Lower leg skin (tissue), 4 donors: ENCODE measurements around the gene SCYL1. TPM values are rescaled to one million over a fixed set of nuclear protein-coding genes. Genes with fewer than 3 reads are reported as not detected.
"Not testable (repeated sequence)": the region's sequence is repeated elsewhere in the genome, so short reads cannot be mapped to it uniquely, and the experiment has no call there.

Experiments
- DNase-seq, 2 donors: peaks; one replicate each; pipeline ENCODE4 v3.0.0-alpha.2; 2019; ENCODE audit warnings: low spot score in 2 of 2
- H3K4me3 ChIP-seq: fragments of 200-600 bp; sonication (generic); 2 replicates; pipeline ENCODE4 v1.5.1; 2017; ENCODE audit warnings: mild to moderate bottlenecking, low read depth; ENCODE audit not compliant: poor library complexity, severe bottlenecking
- CTCF ChIP-seq, 3 donors: fragments of 450-650 bp; IDR thresholded peaks; one replicate each; pipeline ENCODE4 v1.5.1; 2016; ENCODE audit warnings: antibody characterized with exemption in 3 of 3, mild to moderate bottlenecking in 3 of 3, moderate library complexity in 2 of 3
- POLR2A ChIP-seq, 2 donors: fragments of 450-650 bp; IDR thresholded peaks; one replicate each; pipeline ENCODE4 v1.6.1; 2016 to 2017; ENCODE audit warnings: antibody characterized with exemption in 2 of 2, mild to moderate bottlenecking in 1 of 2, moderate library complexity in 1 of 2
- WGBS, 2 donors: methylation state at CpG; one replicate each; pipeline ENCODE4 v1.1.5; 2018; 5-methylcytosine and 5-hydroxymethylcytosine counted together
- intact Hi-C: fragments of 100-400 bp; cut with DNase I; formaldehyde crosslinking; loops from one replicate; pipeline ENCODE4 v1.15.0; 2023; ENCODE audit warnings: low total_unique reads
- total RNA-seq, 4 donors: library from RNA; depleted of rRNA; stranded (reverse); fragments of >200 nt; gene quantifications; one replicate each; pipeline ENCODE4 v1.1.0, GENCODE V29; 2016

Gene SCYL1
- total RNA-seq, 4 donors from 2014 or later, result 73.1 to 103 (median 89.5) TPM

- H3K4me3 ChIP-seq, result peak overlapping the region; percentile 90
- no peak for DNase-seq
- no peak for TF ChIP-seq POLR2A (IDR thresholded peaks at IDR 0.05)
- no peak for TF ChIP-seq CTCF (IDR thresholded peaks at IDR 0.05)
- intact Hi-C loops, result no loop called here
- WGBS, 2 donors, result 0 to 1% methylated on average over 3 of the region's 3 CpGs
Observed at GRCh38 chr11:65503949-65504673, 20.8 kb upstream of the SCYL1 start.

- TF ChIP-seq CTCF (IDR thresholded peaks at IDR 0.05) (no peak), POLR2A (IDR thresholded peaks at IDR 0.05) (no peak)
- intact Hi-C loops, result loop anchor here (5.0 kb wide), 1 partner anchor 88 kb away; no protein-coding TSS in a partner anchor
Observed at GRCh38 chr11:65504674-65505465, 20.0 kb upstream of the SCYL1 start.

GRCh38 chr11:65505466-65506289 is 19.2 kb upstream of the SCYL1 start:
- DNase-seq, result no peak

More at GRCh38 chr11:65504674-65505465, 20.0 kb upstream of the SCYL1 start:
- DNase-seq, result no peak
- WGBS, 2 donors, result 3 to 9% methylated on average over 8 of the region's 8 CpGs
- peak overlapping the region; percentile 16 for H3K4me3 ChIP-seq

GRCh38 chr11:65506290-65506771 is 18.6 kb upstream of the SCYL1 start:
- intact Hi-C loops, result loop anchor here (5.0 kb wide), 1 partner anchor 89 kb away; no protein-coding TSS in a partner anchor
- TF ChIP-seq CTCF (IDR thresholded peaks at IDR 0.05) (no peak), POLR2A (IDR thresholded peaks at IDR 0.05) (no peak)
- H3K4me3 ChIP-seq, result no peak overlapping the region
- no peak for DNase-seq
- WGBS, 2 donors, result 28 to 37% methylated on average over 4 of the region's 4 CpGs

More at GRCh38 chr11:65505466-65506289, 19.2 kb upstream of the SCYL1 start:
- 15 to 17% methylated on average over 12 of the region's 12 CpGs for WGBS, 2 donors
- H3K4me3 ChIP-seq, result no peak overlapping the region
- intact Hi-C loops, result loop anchor here (5.0 kb wide), 1 partner anchor 88 kb away; no protein-coding TSS in a partner anchor
- TF ChIP-seq POLR2A (IDR thresholded peaks at IDR 0.05) (no peak), CTCF (IDR thresholded peaks at IDR 0.05) (no peak)

- TF ChIP-seq CTCF (IDR thresholded peaks at IDR 0.05), result no peak
- no peak for TF ChIP-seq POLR2A (IDR thresholded peaks at IDR 0.05)
- 16 to 26% methylated on average over 7 of the region's 7 CpGs for WGBS, 2 donors
- H3K4me3 ChIP-seq, result no peak overlapping the region
- DNase-seq, result no peak
- intact Hi-C loops, result loop anchor here (5.0 kb wide), 1 partner anchor 90 kb away; no protein-coding TSS in a partner anchor
Observed at GRCh38 chr11:65506772-65507505, 17.9 kb upstream of the SCYL1 start.

- H3K4me3 ChIP-seq, DNase-seq, intact Hi-C loops: not testable (repeated sequence)
- 89 to 95% methylated on average over 3 of the region's 3 CpGs for WGBS, 2 donors
Observed at GRCh38 chr11:65512311-65512710, 12.6 kb upstream of the SCYL1 start.
